WTC11 (cell line): Measurements from ENCODE around the gene ELAPOR1. TPM values are rescaled to one million over a fixed set of nuclear protein-coding genes. Genes with fewer than 3 reads are reported as not detected.

Experiments
- ATAC-seq: fragments of 200-7000 bp; cut with Tn5 transposase; 2 replicates; pipeline ENCODE4 v1.10.0; 2021; ENCODE audit warnings: mild to moderate bottlenecking, moderate library complexity
- CTCF ChIA-PET: fragments of 300-600 bp; sonication (Branson Sonifier 250); formaldehyde crosslinking; loops from one replicate; lab custom pipeline; 2021; ENCODE audit warnings: antibody characterized with exemption; lab: Charles Lee
- POLR2A ChIA-PET: fragments of 350-600 bp; sonication (Branson Sonifier 250); formaldehyde crosslinking; loops from one replicate; lab custom pipeline; 2021; ENCODE audit warnings: antibody characterized with exemption; lab: Charles Lee
- DNase-seq: peaks from one replicate; pipeline ENCODE4 v3.0.0; 2021; ENCODE audit warnings: low spot score
- H3K27ac Mint-ChIP-seq: 2 replicates; pipeline ENCODE4 v1.8.0; 2021; ENCODE audit warnings: mixed read lengths
- H3K27me3 Mint-ChIP-seq: 2 replicates; pipeline ENCODE4 v1.8.0; 2021; ENCODE audit warnings: low read depth, mild to moderate bottlenecking, moderate library complexity, mixed read lengths
- H3K36me3 Mint-ChIP-seq: 2 replicates; pipeline ENCODE4 v1.8.0; 2021; ENCODE audit warnings: mixed read lengths
- H3K4me1 Mint-ChIP-seq: 2 replicates; pipeline ENCODE4 v1.8.0; 2022; ENCODE audit warnings: mixed read lengths
- H3K4me3 Mint-ChIP-seq: 2 replicates; pipeline ENCODE4 v1.8.0; 2021; ENCODE audit warnings: mild to moderate bottlenecking, moderate library complexity, mixed read lengths
- H3K9me3 Mint-ChIP-seq: 2 replicates; pipeline ENCODE4 v1.8.0; 2021; ENCODE audit warnings: mixed read lengths
- CREB1 ChIP-seq: sonication (generic); formaldehyde crosslinking; IDR thresholded peaks from 2 replicates; pipeline ENCODE4 v1.8.0; 2023; ENCODE audit warnings: mild to moderate bottlenecking, missing genetic modification reagents
- ESRRA ChIP-seq: sonication (generic); formaldehyde crosslinking; IDR thresholded peaks from 2 replicates; pipeline ENCODE4 v1.8.1; 2022; ENCODE audit warnings: mild to moderate bottlenecking, missing genetic modification reagents, borderline replicate concordance
- ETV6 ChIP-seq: sonication (generic); formaldehyde crosslinking; IDR thresholded peaks from 2 replicates; pipeline ENCODE4 v1.8.1; 2022; ENCODE audit warnings: mild to moderate bottlenecking, missing genetic modification reagents
- FOXP1 ChIP-seq: sonication (generic); formaldehyde crosslinking; IDR thresholded peaks from 2 replicates; pipeline ENCODE4 v1.8.0; 2022; ENCODE audit warnings: missing genetic modification reagents, mild to moderate bottlenecking, moderate library complexity, borderline replicate concordance
- JUN ChIP-seq: sonication (generic); formaldehyde crosslinking; IDR thresholded peaks from 2 replicates; pipeline ENCODE4 v1.8.0; 2023; ENCODE audit warnings: mild to moderate bottlenecking, missing genetic modification reagents
- KAT7 ChIP-seq: sonication (generic); formaldehyde crosslinking; IDR thresholded peaks from 2 replicates; pipeline ENCODE4 v1.8.1; 2023; ENCODE audit warnings: missing genetic modification reagents, mild to moderate bottlenecking, borderline replicate concordance
- MXD4 ChIP-seq: fragments of 250-450 bp; sonication (Bioruptor Pico); IDR thresholded peaks from 2 replicates; pipeline ENCODE4 v1.8.0; 2021; ENCODE audit warnings: mild to moderate bottlenecking, moderate library complexity, borderline replicate concordance
- NFYB ChIP-seq: sonication (generic); formaldehyde crosslinking; conservative IDR thresholded peaks from 2 replicates; pipeline ENCODE4 v1.8.0; 2022; ENCODE audit warnings: low read depth, missing genetic modification reagents
- SP1 ChIP-seq: sonication (generic); formaldehyde crosslinking; conservative IDR thresholded peaks from 2 replicates; pipeline ENCODE4 v1.8.1; 2022; ENCODE audit warnings: missing genetic modification reagents
- TEAD4 ChIP-seq: sonication (generic); formaldehyde crosslinking; IDR thresholded peaks from 2 replicates; pipeline ENCODE4 v1.8.0; 2022; ENCODE audit warnings: mild to moderate bottlenecking, missing genetic modification reagents
- ZNF396 ChIP-seq: fragments of 250-450 bp; sonication (Bioruptor Pico); IDR thresholded peaks from 2 replicates; pipeline ENCODE4 v1.8.0; 2021; ENCODE audit warnings: mild to moderate bottlenecking, moderate library complexity, borderline replicate concordance
- ZNF416 ChIP-seq: fragments of 250-450 bp; sonication (Bioruptor Pico); IDR thresholded peaks from 2 replicates; pipeline ENCODE4 v1.9.0; 2021; ENCODE audit warnings: mild to moderate bottlenecking, inconsistent platforms
- total RNA-seq: library from RNA; stranded (reverse); gene quantifications from 3 replicates; pipeline ENCODE4 v1.2.3, GENCODE V29; 2021
- TF ChIP-seq, protein P1 (sequence below): sonication (generic); formaldehyde crosslinking; IDR thresholded peaks from 2 replicates; pipeline ENCODE4 v1.8.1; 2023; ENCODE audit warnings: mild to moderate bottlenecking, missing genetic modification reagents, moderate library complexity
- TF ChIP-seq, protein P2 (sequence below): fragments of 200-600 bp; IDR thresholded peaks from 2 replicates; pipeline ENCODE4 v1.8.0; 2022; ENCODE audit warnings: antibody characterized with exemption
- TF ChIP-seq, protein P3 (sequence below): sonication (generic); formaldehyde crosslinking; IDR thresholded peaks from 2 replicates; pipeline ENCODE4 v1.8.0; 2023; ENCODE audit warnings: mild to moderate bottlenecking, missing genetic modification reagents
- TF ChIP-seq, protein P4 (sequence below): fragments of 250-450 bp; sonication (Bioruptor Pico); IDR thresholded peaks from 2 replicates; pipeline ENCODE4 v1.9.0; 2021; ENCODE audit warnings: moderate library complexity, mild to moderate bottlenecking, inconsistent platforms, borderline replicate concordance
- TF ChIP-seq, protein P5 (sequence below): sonication (generic); formaldehyde crosslinking; IDR thresholded peaks from 2 replicates; pipeline ENCODE4 v1.8.0; 2023; ENCODE audit warnings: missing genetic modification reagents, mild to moderate bottlenecking, borderline replicate concordance
- TF ChIP-seq, protein P6 (sequence below): sonication (generic); formaldehyde crosslinking; IDR thresholded peaks from 2 replicates; pipeline ENCODE4 v1.8.1; 2023; ENCODE audit warnings: mild to moderate bottlenecking, missing genetic modification reagents
- TF ChIP-seq, protein P7 (sequence below): sonication (generic); formaldehyde crosslinking; conservative IDR thresholded peaks from 2 replicates; pipeline ENCODE4 v1.8.1; 2023; ENCODE audit warnings: mild to moderate bottlenecking, low read depth, missing genetic modification reagents, moderate library complexity

ELAPOR1 gene
- total RNA-seq, 1 experiment from 2014 or later = 1.1 TPM

DNA sequence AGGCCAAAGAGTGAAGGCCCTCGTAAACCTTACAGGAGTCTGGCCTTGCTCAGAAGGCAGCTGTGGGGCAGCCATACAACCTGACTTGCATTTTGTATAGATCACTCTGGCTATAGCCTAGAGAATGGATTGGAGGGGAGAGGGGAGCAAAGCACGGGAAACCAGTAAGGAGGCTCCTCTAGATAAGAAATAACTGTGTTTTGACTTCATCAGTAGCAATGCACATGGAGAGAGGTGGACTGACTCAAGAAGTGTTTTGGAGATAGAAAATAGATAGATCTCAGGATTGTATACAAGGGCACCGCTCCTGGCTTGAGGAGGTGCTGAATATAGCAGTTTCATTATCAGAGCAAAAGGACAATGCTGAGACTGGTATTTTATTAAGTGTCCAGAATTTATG, 26.5 kb downstream of the ELAPOR1 start (continued):
- TF ChIP-seq, protein P1, sequence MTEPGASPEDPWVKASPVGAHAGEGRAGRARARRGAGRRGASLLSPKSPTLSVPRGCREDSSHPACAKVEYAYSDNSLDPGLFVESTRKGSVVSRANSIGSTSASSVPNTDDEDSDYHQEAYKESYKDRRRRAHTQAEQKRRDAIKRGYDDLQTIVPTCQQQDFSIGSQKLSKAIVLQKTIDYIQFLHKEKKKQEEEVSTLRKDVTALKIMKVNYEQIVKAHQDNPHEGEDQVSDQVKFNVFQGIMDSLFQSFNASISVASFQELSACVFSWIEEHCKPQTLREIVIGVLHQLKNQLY = no peak
- TF ChIP-seq, protein P2, sequence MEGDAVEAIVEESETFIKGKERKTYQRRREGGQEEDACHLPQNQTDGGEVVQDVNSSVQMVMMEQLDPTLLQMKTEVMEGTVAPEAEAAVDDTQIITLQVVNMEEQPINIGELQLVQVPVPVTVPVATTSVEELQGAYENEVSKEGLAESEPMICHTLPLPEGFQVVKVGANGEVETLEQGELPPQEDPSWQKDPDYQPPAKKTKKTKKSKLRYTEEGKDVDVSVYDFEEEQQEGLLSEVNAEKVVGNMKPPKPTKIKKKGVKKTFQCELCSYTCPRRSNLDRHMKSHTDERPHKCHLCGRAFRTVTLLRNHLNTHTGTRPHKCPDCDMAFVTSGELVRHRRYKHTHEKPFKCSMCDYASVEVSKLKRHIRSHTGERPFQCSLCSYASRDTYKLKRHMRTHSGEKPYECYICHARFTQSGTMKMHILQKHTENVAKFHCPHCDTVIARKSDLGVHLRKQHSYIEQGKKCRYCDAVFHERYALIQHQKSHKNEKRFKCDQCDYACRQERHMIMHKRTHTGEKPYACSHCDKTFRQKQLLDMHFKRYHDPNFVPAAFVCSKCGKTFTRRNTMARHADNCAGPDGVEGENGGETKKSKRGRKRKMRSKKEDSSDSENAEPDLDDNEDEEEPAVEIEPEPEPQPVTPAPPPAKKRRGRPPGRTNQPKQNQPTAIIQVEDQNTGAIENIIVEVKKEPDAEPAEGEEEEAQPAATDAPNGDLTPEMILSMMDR = no peak
- TF ChIP-seq ZNF416 (CRISPR knock-in tag) (no peak), ZNF396 (CRISPR knock-in tag) (no peak), JUN (CRISPR knock-in tag) (no peak), ESRRA (CRISPR knock-in tag) (no peak)
- TF ChIP-seq, protein P3, sequence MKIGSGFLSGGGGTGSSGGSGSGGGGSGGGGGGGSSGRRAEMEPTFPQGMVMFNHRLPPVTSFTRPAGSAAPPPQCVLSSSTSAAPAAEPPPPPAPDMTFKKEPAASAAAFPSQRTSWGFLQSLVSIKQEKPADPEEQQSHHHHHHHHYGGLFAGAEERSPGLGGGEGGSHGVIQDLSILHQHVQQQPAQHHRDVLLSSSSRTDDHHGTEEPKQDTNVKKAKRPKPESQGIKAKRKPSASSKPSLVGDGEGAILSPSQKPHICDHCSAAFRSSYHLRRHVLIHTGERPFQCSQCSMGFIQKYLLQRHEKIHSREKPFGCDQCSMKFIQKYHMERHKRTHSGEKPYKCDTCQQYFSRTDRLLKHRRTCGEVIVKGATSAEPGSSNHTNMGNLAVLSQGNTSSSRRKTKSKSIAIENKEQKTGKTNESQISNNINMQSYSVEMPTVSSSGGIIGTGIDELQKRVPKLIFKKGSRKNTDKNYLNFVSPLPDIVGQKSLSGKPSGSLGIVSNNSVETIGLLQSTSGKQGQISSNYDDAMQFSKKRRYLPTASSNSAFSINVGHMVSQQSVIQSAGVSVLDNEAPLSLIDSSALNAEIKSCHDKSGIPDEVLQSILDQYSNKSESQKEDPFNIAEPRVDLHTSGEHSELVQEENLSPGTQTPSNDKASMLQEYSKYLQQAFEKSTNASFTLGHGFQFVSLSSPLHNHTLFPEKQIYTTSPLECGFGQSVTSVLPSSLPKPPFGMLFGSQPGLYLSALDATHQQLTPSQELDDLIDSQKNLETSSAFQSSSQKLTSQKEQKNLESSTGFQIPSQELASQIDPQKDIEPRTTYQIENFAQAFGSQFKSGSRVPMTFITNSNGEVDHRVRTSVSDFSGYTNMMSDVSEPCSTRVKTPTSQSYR = no peak

DNA sequence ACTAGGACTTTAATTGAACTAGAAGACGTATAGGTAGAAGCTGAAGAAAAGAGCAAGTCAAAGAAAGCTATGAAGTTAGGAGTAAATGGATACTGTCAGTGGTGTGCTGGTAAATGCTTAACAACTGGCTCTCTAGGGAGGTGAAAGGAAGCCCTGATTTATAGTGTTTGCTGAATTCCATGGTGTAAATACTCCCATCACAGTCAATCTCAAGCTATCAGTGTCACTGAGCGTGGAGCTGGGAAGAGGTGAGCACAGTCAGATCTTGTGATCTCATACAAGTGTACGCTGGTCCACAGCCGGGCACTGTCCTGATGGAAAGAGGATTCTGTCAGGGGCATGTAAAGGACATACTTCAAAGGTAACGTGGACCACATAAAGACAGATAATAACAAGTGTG, 28.3 kb downstream of the ELAPOR1 start:
- Mint-ChIP-seq H3K9me3 (no peaks in the 10 kb centered on the region), H3K4me3 (no peak overlapping the region), H3K27ac (no peak overlapping the region), H3K27me3 (no peaks in the 10 kb centered on the region; the same call in 1 of the 2 replicates), H3K4me1 (no peaks in the 10 kb centered on the region), H3K36me3 (no peaks in the 10 kb centered on the region)
- DNase-seq (no peak), ATAC-seq (no peak)
- ChIA-PET CTCF (interaction anchor here (1.7 kb wide), 1 partner anchor 16 kb away, joined by 3 read pairs; no protein-coding TSS in a partner anchor), POLR2A (no interaction called here)
- TF ChIP-seq, protein P4, sequence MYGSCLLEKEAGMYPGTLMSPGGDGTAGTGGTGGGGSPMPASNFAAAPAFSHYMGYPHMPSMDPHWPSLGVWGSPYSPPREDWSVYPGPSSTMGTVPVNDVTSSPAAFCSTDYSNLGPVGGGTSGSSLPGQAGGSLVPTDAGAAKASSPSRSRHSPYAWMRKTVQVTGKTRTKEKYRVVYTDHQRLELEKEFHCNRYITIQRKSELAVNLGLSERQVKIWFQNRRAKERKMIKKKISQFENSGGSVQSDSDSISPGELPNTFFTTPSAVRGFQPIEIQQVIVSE = no peak
- TF ChIP-seq, protein P5, sequence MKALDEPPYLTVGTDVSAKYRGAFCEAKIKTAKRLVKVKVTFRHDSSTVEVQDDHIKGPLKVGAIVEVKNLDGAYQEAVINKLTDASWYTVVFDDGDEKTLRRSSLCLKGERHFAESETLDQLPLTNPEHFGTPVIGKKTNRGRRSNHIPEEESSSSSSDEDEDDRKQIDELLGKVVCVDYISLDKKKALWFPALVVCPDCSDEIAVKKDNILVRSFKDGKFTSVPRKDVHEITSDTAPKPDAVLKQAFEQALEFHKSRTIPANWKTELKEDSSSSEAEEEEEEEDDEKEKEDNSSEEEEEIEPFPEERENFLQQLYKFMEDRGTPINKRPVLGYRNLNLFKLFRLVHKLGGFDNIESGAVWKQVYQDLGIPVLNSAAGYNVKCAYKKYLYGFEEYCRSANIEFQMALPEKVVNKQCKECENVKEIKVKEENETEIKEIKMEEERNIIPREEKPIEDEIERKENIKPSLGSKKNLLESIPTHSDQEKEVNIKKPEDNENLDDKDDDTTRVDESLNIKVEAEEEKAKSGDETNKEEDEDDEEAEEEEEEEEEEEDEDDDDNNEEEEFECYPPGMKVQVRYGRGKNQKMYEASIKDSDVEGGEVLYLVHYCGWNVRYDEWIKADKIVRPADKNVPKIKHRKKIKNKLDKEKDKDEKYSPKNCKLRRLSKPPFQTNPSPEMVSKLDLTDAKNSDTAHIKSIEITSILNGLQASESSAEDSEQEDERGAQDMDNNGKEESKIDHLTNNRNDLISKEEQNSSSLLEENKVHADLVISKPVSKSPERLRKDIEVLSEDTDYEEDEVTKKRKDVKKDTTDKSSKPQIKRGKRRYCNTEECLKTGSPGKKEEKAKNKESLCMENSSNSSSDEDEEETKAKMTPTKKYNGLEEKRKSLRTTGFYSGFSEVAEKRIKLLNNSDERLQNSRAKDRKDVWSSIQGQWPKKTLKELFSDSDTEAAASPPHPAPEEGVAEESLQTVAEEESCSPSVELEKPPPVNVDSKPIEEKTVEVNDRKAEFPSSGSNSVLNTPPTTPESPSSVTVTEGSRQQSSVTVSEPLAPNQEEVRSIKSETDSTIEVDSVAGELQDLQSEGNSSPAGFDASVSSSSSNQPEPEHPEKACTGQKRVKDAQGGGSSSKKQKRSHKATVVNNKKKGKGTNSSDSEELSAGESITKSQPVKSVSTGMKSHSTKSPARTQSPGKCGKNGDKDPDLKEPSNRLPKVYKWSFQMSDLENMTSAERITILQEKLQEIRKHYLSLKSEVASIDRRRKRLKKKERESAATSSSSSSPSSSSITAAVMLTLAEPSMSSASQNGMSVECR (CRISPR knock-in tag) = no peak
- TF ChIP-seq KAT7 (CRISPR knock-in tag) (no peak), TEAD4 (CRISPR knock-in tag) (no peak), SP1 (CRISPR knock-in tag) (no peak), ETV6 (CRISPR knock-in tag) (no peak), FOXP1 (CRISPR knock-in tag) (no peak), MXD4 (CRISPR knock-in tag) (no peak), NFYB (CRISPR knock-in tag) (no peak), CREB1 (CRISPR knock-in tag) (no peak)
- TF ChIP-seq, protein P2 = no peak
- TF ChIP-seq, protein P6, sequence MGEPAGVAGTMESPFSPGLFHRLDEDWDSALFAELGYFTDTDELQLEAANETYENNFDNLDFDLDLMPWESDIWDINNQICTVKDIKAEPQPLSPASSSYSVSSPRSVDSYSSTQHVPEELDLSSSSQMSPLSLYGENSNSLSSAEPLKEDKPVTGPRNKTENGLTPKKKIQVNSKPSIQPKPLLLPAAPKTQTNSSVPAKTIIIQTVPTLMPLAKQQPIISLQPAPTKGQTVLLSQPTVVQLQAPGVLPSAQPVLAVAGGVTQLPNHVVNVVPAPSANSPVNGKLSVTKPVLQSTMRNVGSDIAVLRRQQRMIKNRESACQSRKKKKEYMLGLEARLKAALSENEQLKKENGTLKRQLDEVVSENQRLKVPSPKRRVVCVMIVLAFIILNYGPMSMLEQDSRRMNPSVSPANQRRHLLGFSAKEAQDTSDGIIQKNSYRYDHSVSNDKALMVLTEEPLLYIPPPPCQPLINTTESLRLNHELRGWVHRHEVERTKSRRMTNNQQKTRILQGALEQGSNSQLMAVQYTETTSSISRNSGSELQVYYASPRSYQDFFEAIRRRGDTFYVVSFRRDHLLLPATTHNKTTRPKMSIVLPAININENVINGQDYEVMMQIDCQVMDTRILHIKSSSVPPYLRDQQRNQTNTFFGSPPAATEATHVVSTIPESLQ (CRISPR knock-in tag) = no peak
- TF ChIP-seq, protein P7, sequence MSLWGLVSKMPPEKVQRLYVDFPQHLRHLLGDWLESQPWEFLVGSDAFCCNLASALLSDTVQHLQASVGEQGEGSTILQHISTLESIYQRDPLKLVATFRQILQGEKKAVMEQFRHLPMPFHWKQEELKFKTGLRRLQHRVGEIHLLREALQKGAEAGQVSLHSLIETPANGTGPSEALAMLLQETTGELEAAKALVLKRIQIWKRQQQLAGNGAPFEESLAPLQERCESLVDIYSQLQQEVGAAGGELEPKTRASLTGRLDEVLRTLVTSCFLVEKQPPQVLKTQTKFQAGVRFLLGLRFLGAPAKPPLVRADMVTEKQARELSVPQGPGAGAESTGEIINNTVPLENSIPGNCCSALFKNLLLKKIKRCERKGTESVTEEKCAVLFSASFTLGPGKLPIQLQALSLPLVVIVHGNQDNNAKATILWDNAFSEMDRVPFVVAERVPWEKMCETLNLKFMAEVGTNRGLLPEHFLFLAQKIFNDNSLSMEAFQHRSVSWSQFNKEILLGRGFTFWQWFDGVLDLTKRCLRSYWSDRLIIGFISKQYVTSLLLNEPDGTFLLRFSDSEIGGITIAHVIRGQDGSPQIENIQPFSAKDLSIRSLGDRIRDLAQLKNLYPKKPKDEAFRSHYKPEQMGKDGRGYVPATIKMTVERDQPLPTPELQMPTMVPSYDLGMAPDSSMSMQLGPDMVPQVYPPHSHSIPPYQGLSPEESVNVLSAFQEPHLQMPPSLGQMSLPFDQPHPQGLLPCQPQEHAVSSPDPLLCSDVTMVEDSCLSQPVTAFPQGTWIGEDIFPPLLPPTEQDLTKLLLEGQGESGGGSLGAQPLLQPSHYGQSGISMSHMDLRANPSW (CRISPR knock-in tag) = no peak
